HG02678 (cell line): ENCODE results near the gene PTPRO.

Experiments
- ATAC-seq: cut with Tn5 transposase; IDR thresholded peaks from one replicate; pipeline ENCODE4 v1.9.1; 2021; ENCODE audit warnings: mild to moderate bottlenecking, moderate library complexity; ENCODE audit not compliant: unreplicated experiment

The PTPRO gene

DNA sequence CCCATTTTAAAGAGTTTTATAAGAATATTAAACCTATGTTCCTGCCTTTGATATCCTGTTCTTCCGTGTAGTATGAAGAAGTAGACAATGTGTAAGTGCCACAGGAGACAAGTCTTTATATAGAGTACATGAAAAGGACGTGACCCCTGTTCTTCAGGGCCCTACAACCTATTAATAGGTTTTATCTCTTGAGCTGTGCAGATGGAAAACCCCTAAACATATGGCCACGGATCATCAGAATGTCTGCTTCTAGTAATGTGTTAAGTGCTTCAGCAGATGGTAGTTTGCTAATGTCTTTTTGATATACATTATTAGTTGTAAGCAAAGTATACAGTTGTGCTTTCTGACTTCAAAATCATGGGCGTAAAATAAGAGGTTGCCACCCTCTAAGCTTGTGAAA lies 228.5 kb downstream of the PTPRO start:
- no peak for ATAC-seq

DNA sequence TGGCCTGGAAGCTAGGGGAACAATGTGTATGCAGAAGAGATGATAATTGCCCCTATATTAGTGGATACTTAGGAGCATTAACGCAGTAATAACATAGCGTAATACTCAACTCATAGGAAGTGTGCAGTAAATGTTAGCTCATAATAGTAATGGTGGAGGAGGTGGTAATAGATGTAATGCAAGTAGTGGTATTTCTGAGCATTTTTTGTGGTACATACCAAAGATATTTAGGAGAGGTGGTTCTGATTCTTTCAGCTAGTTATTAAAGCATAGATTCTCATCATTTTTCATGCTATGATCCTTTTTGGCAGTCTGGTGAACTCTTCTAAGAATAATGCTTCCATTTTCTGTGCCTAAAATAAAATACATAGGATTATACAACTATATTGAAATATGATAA lies 233.1 kb downstream of the PTPRO start:
- ATAC-seq, result no peak

- ATAC-seq, result no peak
These were observed 234.2 kb downstream of the PTPRO start for GRCh38 chr12:15556411-15557102.

- no peak for ATAC-seq
These were observed 236.7 kb downstream of the PTPRO start for GRCh38 chr12:15558915-15559528.

GRCh38 chr12:15561396-15561795 lies 239.1 kb downstream of the PTPRO start:
- ATAC-seq, result no peak

DNA sequence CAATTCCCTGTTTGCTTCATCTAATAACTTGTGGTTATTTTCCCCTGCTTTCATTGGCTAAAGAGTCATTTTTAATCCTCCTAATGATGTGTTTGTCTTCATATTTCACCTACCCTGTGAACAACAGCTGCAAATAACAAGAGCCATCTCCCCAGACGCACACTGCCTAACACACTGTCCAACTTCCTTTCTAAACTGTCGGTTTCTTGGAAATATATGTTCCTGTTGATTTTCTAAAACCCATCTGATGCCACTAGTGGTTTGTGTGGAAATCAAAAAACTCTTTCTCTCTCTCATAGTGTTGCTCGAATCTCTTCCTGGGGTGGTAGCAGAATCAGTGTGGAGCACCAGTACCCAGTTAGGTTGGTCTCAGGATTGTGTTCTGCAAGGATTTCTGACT lies 240.0 kb downstream of the PTPRO start:
- no peak for ATAC-seq

GRCh38 chr12:15563663-15564062 lies 241.4 kb downstream of the PTPRO start:
- peak; percentile 68 for ATAC-seq

GRCh38 chr12:15574353-15574752 lies 252.0 kb downstream of the PTPRO start:
- no peak for ATAC-seq

GRCh38 chr12:15575671-15576541 lies 253.6 kb downstream of the PTPRO start:
- ATAC-seq, result no peak

DNA sequence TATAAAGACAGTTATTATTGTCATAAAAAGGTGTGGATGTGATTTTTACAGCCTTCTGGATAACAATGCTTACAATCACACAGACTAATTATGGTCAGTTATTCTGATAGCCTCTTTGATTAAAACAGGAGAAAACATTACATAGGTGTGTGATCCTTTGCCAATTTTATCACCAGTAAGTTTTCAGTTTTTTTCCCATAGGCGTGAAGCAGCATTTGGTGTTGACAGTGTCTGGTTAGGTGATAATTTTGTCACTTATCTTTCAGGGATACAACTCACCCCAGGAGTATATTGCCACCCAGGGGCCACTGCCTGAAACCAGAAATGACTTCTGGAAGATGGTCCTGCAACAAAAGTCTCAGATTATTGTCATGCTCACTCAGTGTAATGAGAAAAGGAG lies 258.1 kb downstream of the PTPRO start:
- no peak for ATAC-seq

- ATAC-seq, result no peak
These were observed 258.7 kb downstream of the PTPRO start for GRCh38 chr12:15581006-15581405.

DNA sequence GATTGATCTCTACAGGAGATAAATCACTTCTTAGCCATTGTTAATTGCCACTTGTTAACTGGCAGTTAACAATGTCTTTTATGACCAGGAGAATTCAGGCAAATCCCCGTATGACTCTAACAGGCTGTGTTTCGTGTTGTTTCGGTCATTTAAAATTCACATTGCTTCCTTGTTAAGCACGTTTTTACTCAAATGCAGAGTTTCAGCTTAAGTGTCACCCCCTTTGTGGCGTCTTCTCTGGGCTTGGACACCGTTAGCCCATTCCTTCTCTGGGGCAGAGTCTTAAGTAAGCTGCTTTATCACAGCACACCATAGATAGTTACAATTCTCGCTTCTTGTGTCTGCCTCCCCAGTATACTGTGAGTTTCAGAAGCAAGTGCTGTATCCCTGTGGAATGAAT lies 261.5 kb downstream of the PTPRO start:
- ATAC-seq, result no peak

GRCh38 chr12:15584366-15585041 lies 262.2 kb downstream of the PTPRO start:
- ATAC-seq, result peak; percentile 50

DNA sequence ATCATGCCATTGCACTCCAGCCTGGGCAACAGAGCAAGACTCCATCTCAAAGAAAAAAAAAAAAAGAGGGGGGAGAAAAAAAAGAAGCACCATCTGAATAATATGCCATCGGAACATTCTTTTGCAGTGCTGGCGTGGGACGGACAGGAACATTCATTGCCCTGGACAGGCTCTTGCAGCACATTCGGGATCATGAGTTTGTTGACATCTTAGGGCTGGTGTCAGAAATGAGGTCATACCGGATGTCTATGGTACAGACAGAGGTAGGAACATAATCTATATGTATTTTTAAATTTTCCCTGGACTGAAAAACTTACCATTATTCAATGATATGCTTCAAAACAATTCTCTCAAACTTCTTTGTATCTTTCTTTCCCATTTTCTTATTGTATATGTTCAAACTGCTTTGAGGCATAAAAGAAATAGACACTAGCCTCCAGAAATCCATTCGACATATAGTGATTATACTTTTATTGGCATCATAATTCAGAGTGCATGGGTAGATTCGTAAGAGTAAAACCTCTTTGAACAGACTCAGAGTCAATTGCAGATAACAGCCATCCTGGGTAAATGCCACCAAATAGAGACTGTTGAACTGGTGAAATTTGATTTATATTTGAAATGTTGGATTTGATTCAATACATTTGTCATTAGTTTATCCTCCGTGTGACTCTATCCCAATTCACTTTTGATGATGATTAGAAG lies 267.2 kb downstream of the PTPRO start:
- ATAC-seq, result no peak

DNA sequence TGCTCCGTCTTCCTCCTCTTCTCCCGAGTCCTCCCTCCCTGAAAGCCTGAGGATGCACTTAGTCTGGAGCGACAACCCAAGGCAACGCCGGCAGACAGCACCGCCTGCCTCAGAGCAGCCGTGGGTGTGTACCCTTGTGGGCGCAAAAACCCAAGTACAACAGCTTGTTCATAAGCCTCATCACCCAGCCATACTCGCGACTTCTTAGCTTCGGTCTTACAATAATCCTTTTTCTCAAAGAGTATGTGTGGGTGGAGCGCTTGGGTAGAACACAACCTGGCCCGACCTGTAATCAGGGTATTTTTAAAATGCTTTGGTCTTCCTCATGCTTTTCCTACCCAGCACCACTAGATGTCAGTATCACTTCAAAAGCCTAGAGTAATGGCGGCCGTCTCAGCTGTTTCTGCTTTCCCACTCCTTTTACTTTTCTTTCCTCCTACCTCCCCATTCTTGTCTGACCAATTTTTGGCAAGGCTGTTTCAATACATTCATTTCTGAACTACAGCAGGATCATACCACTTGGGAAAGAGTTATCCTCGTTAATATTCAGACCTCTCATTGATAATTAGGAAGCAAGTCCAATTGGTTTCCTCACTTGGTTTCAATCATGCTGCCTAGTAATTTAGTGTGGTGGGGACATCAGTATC lies 268.0 kb downstream of the PTPRO start:
- peak; percentile 89 for ATAC-seq

GRCh38 chr12:15591811-15592210 lies 269.5 kb downstream of the PTPRO start:
- ATAC-seq, result no peak

GRCh38 chr12:15592934-15593333 lies 270.6 kb downstream of the PTPRO start:
- ATAC-seq, result no peak

DNA sequence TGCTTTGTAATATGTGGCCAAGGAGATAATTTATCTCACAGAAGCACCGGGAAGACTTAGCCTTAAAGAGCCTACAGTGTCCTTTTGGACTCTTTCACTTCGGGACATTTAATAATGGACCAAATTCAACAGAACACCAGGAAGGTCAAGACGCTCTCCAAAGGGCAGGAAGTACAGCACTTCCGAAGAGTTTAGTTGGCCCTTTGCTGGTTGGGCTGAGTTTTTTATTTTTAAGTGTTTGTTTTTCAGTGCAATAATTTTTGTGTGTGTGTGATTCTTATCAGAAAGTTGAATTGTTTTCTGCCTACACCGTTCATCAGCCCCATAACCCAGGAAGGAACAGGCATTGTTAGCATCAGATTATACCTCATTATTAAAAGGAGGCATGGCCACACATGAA lies 273.9 kb downstream of the PTPRO start:
- no peak for ATAC-seq

DNA sequence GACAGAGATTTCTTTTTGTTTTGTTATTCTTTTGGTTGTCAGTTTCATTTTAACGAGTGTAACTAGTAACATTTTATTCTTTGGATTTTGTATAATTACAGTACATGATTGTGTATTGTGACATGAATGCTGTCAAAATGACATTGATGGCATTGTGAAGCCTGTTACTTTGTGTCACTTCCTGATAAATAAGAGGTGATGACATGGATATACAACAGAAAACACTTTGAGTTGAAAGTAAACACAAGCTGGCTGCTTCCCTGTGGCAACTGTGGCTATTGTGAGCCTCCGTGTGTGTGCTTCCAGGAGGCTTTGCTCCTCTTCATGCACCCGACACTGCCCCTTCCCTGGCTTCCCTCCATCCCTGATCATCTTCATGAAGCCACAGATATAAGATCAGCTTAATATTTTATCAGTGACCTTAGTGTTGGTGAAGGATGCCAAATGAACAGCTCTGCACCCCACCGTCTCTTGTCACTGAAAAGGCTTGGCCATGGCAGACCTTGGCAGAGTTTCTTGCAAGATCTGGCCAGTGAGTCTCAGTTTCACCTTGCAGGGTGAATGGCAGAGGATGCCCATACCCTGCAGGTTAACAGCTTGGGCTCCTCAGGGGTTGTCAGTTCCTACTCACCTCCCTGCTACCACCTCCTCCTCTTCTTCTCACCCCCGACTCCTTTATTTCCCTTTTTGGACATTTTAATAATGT lies 275.0 kb downstream of the PTPRO start:
- ATAC-seq, result no peak
